Stomach (tissue), 9 donors: Measurements from ENCODE around the gene AKAP13. TPM values are rescaled to one million over a fixed set of nuclear protein-coding genes. Genes with fewer than 3 reads are reported as not detected.

ENCODE experiments used
- DNase-seq, 2 donors: peaks; one replicate each; pipeline versions ENCODE4 v3.0.0 to v3.0.0-alpha.2; 2013 to 2019
- H3K27ac ChIP-seq, 5 donors: fragments of 200-600 bp in 4 of 5; sonication (generic) in 4 of 5; one replicate each; pipeline ENCODE4 v1.5.1; 2013 to 2019; ENCODE audit warnings: mild to moderate bottlenecking in 1 of 5, moderate library complexity in 1 of 5
- H3K27me3 ChIP-seq, 3 donors: fragments of 200-600 bp; sonication (generic); one replicate each; pipeline ENCODE4 v1.5.1; 2017 to 2019; ENCODE audit warnings: mixed run types in 1 of 3
- H3K36me3 ChIP-seq, 4 donors: fragments of 200-600 bp; sonication (generic); 1 replicate in 3 of 4; 2 replicates in 1 of 4; pipeline ENCODE4 v1.5.1; 2016 to 2019
- H3K4me1 ChIP-seq, 4 donors: fragments of 200-600 bp; sonication (generic); one replicate each; pipeline ENCODE4 v1.5.1; 2016 to 2019
- H3K4me3 ChIP-seq, 4 donors: fragments of 200-600 bp; sonication (generic) in 3 of 4; one replicate each; pipeline ENCODE4 v1.5.1; 2016 to 2019; ENCODE audit warnings: mild to moderate bottlenecking in 1 of 4
- H3K9me3 ChIP-seq, 4 donors: fragments of 200-600 bp; sonication (generic); one replicate each; pipeline ENCODE4 v1.5.1; 2016 to 2019
- CTCF ChIP-seq, 7 experiments: fragments of 450-650 bp in 4 of 7; fragments of 200-600 bp in 3 of 7; sonication (generic) in 3 of 7; IDR thresholded peaks; one replicate each; pipeline ENCODE4 v1.5.1; 2016 to 2019; ENCODE audit warnings: antibody characterized with exemption in 7 of 7, control low read depth in 2 of 7, mild to moderate bottlenecking in 1 of 7
- EP300 ChIP-seq: sonication (generic); formaldehyde crosslinking; IDR thresholded peaks from one replicate; pipeline ENCODE4 v1.6.1; 2017; ENCODE audit warnings: antibody characterized with exemption
- POLR2A ChIP-seq, 4 donors: fragments of 450-650 bp; IDR thresholded peaks; one replicate each; pipeline ENCODE4 v1.6.1; 2016; ENCODE audit warnings: antibody characterized with exemption in 4 of 4, control low read depth in 2 of 4, mild to moderate bottlenecking in 1 of 4, moderate library complexity in 1 of 4
- POLR2AphosphoS5 ChIP-seq, 3 donors: sonication (generic); formaldehyde crosslinking; IDR thresholded peaks; one replicate each; pipeline ENCODE4 v1.6.1; 2016; ENCODE audit warnings: antibody characterized with exemption in 3 of 3
- WGBS, 5 donors: extraction: QIAGEN DNeasy Blood & Tissue Kit in 3 of 5; methylation state at CpG; one replicate each; pipeline versions ENCODE4 v1.1.5 to v1.1.7; 2013 to 2018; 5-methylcytosine and 5-hydroxymethylcytosine counted together
- intact Hi-C: fragments of 100-400 bp; cut with DNase I; formaldehyde crosslinking; loops from one replicate; pipeline ENCODE4 v1.15.1; 2023; ENCODE audit warnings: low total_unique reads
- polyA plus RNA-seq, 3 donors: library from polyadenylated mRNA; stranded (reverse); fragments of 200-250 nt; gene quantifications; one replicate each; pipeline ENCODE4 v1.2.3, GENCODE V29; 2013
- total RNA-seq, 5 donors: library from RNA; depleted of rRNA; stranded (reverse); fragments of >200 nt; gene quantifications; one replicate each; pipeline versions ENCODE4 v1.1.0 to v1.2.3, GENCODE V29; 2014 to 2016
- donor health status: healthy with polysubstance abuse.
- donor health status: Bipolar disorder and iron deficiency.
- donor health status: healthy.

The AKAP13 gene
- total and polyA plus RNA-seq, 8 donors: 33.1 to 395 (median 138) TPM

GRCh38 chr15:85473455-85473854 lies 93.1 kb downstream of the AKAP13 start:
- H3K36me3 ChIP-seq: no peaks in the 10 kb centered on the region
- H3K27ac ChIP-seq: no peak overlapping the region
- intact Hi-C loops: no loop called here
- H3K4me3 ChIP-seq: no peak overlapping the region
- TF ChIP-seq POLR2AphosphoS5 (IDR thresholded peaks at IDR 0.05): no peak
- TF ChIP-seq CTCF (IDR thresholded peaks at IDR 0.05): no peak
- TF ChIP-seq EP300: no peak
- TF ChIP-seq POLR2A (IDR thresholded peaks at IDR 0.05): no peak
- no peak for DNase-seq
- H3K27me3 ChIP-seq: no peaks in the 10 kb centered on the region
- no peaks in the 10 kb centered on the region for H3K9me3 ChIP-seq
- peaks cover 0 to 58% (median 32%) of the 10 kb centered on the region in 4 donors for H3K4me1 ChIP-seq
- 27 to 49% (median 37%) methylated on average over 3 of the region's 3 CpGs for WGBS, 5 donors

DNA sequence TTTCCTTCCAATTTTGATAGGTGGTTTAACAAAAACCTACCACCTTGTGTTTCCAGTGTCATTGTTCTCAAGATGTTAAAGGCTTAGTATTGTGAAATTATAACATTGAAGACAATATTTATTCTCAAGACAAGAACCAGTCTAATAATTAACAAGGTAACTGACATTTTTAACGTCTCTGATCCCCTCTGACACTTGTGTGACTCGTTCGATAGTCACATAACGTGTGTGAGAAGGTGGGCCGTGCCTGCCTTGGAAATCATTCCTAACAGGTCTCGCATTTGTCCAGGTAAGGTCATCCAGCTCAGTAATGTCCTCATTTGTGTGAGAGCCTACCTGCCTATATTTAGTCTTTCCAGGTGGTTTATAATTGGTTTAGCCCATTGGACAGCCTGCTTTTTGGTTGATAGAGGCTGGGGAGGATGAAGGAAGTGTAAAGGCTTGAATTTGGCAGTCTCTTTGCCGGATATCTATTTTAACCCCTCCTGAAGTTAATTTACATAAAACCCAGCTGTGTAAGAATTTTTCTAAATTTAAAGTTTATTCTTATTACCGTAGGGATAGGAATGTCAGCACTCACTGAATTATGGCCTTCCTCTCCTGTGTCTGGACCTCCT lies 94.4 kb downstream of the AKAP13 start:
- intact Hi-C loops: no loop called here
- no peaks in the 10 kb centered on the region for H3K9me3 ChIP-seq
- no peak overlapping the region for H3K4me3 ChIP-seq
- peaks cover 0 to 62% (median 41%) of the 10 kb centered on the region in 4 donors for H3K4me1 ChIP-seq
- H3K27me3 ChIP-seq: no peaks in the 10 kb centered on the region
- DNase-seq: no peak
- no peak for TF ChIP-seq EP300
- no peak for TF ChIP-seq POLR2AphosphoS5 (IDR thresholded peaks at IDR 0.05)
- TF ChIP-seq POLR2A (IDR thresholded peaks at IDR 0.05): no peak
- TF ChIP-seq CTCF (IDR thresholded peaks at IDR 0.05): no peak
- no peaks in the 10 kb centered on the region for H3K36me3 ChIP-seq
- no peak overlapping the region for H3K27ac ChIP-seq
- 68 to 85% (median 75%) methylated on average over 8 of the region's 8 CpGs for WGBS, 5 donors

DNA sequence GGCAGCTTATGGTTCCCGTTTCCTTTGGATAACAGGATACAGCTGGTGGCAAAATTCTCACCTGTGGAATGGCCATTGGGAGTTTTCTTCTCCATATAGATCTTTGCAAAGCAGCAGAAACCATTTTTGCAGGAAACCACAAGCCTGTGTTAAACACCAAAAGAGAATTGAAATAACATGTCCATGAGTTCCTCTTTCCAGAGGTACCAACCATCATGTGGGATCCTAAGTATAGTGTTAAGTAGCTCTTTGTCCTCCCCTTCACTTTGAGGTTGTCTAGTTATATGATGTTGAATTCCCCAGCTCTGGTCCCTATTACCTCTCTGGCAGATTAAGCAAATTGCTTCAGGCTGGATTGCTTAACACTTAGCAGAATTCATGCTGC lies 94.9 kb downstream of the AKAP13 start:
- H3K27ac ChIP-seq: no peak overlapping the region
- H3K4me1 ChIP-seq: peaks cover 0 to 59% (median 38%) of the 10 kb centered on the region in 4 donors
- WGBS, 5 donors: 71 to 80% (median 72%) methylated on average over 1 of the region's 1 CpG
- intact Hi-C loops: no loop called here
- H3K4me3 ChIP-seq: no peak overlapping the region
- H3K36me3 ChIP-seq: no peaks in the 10 kb centered on the region
- DNase-seq: peak in 1 of 2 donors; percentile 38
- no peaks in the 10 kb centered on the region for H3K9me3 ChIP-seq
- H3K27me3 ChIP-seq: no peaks in the 10 kb centered on the region
- TF ChIP-seq POLR2AphosphoS5 (IDR thresholded peaks at IDR 0.05) (no peak), POLR2A (IDR thresholded peaks at IDR 0.05) (no peak), EP300 (no peak), CTCF (IDR thresholded peaks at IDR 0.05) (no peak)

GRCh38 chr15:85475711-85476110 lies 95.3 kb downstream of the AKAP13 start:
- H3K27ac ChIP-seq: no peak overlapping the region
- no peak for DNase-seq
- intact Hi-C loops: no loop called here

More at GRCh38 chr15:85475711-85476110, 95.3 kb downstream of the AKAP13 start:
- Histone ChIP-seq H3K27me3 (no peaks in the 10 kb centered on the region), H3K4me3 (no peak overlapping the region), H3K9me3 (no peaks in the 10 kb centered on the region), H3K36me3 (no peaks in the 10 kb centered on the region), H3K4me1 (peaks cover 0 to 56% (median 35%) of the 10 kb centered on the region in 4 donors)
- TF ChIP-seq POLR2A (IDR thresholded peaks at IDR 0.05) (no peak), POLR2AphosphoS5 (IDR thresholded peaks at IDR 0.05) (no peak), EP300 (no peak), CTCF (IDR thresholded peaks at IDR 0.05) (no peak)
